ENCODE data around the gene ZMIZ1. TPM values are rescaled to one million over a fixed set of nuclear protein-coding genes. Genes with fewer than 3 reads are reported as not detected.
A peak's percentile ranks its signal among the peaks of the same experiment; 100 is the strongest.

The ZMIZ1 gene
- polyA plus RNA-seq, 2 donors, result 29.2 to 29.7 TPM

DNA sequence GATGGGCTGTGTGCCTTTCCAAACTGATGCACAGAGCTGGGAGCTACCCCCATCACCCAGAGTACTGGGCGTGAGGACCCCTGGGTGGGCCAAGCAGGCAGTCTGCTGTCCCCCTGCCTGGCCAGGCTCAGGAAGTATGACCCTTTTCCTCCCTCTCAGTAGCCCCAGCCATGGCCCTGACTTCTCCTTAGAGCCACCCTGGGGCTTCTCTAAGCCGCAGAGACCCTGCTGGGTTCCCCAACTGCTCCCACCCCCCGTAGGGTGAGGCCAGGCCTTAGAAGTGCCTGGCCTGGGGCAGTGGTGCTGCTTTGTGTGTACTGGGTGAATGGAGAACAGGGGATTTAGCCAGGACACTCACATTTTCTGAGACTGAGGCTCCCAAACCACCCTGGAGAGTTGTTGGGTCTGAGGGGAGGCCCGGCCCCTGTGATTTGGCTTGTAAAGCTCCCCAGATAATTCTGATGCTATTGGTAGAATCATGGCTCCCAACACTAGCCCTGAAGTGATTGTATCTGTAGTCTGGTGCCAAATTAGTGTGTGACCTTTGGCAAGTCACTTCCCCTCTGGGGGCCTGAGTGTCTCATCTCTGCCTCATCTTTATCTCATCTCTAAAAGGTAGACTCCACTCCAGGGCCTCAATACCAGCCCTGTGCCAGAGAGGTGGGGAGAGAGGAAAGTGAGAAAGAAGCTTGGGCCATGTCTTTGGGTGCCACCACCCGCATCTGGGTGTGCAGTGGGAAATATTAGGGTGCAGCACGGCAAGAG lies 178.8 kb downstream of the ZMIZ1 start:
- Histone ChIP-seq H3K27me3 (ENCODE audit: control insufficient read depth in 1 of 2, insufficient read depth in 2 of 2, low read length in 2 of 2) (no peaks in the 10 kb centered on the region), H3K4me1 (ENCODE audit: control insufficient read depth in 2 of 2, insufficient read depth in 2 of 2, low read length in 1 of 2) (peaks cover 22 to 48% of the 10 kb centered on the region in 2 donors), H3K27ac (ENCODE audit: low read depth in 2 of 2, low read length in 1 of 2) (peak overlapping the region; percentile 74 to 81), H3K9me3 (ENCODE audit: control insufficient read depth in 2 of 2, insufficient read depth in 1 of 2, low read depth in 1 of 2, low read length in 1 of 2) (no peaks in the 10 kb centered on the region), H3K4me3 (ENCODE audit: low read depth in 1 of 2, low read length in 2 of 2) (no peak overlapping the region), H3K36me3 (ENCODE audit: control insufficient read depth in 2 of 2, insufficient read depth in 2 of 2, low read length in 1 of 2) (peaks cover 0 to 15% of the 10 kb centered on the region in 2 donors)
- WGBS, 2 donors, result 86 to 92% methylated on average over 6 of the region's 6 CpGs

- H3K4me1 ChIP-seq (ENCODE audit: control insufficient read depth in 2 of 2, insufficient read depth in 2 of 2, low read length in 1 of 2), result peaks cover 21 to 54% of the 10 kb centered on the region in 2 donors
- H3K27me3 ChIP-seq (ENCODE audit: control insufficient read depth in 1 of 2, insufficient read depth in 2 of 2, low read length in 2 of 2), result no peaks in the 10 kb centered on the region
- WGBS, 2 donors, result 63 to 69% methylated on average over 12 of the region's 12 CpGs
- peaks cover 0 to 19% of the 10 kb centered on the region in 2 donors for H3K36me3 ChIP-seq (ENCODE audit: control insufficient read depth in 2 of 2, insufficient read depth in 2 of 2, low read length in 1 of 2)
- no peaks in the 10 kb centered on the region for H3K9me3 ChIP-seq (ENCODE audit: control insufficient read depth in 2 of 2, insufficient read depth in 1 of 2, low read depth in 1 of 2, low read length in 1 of 2)
- peak overlapping the region; percentile 33 to 65 for H3K27ac ChIP-seq (ENCODE audit: low read depth in 2 of 2, low read length in 1 of 2)
- H3K4me3 ChIP-seq (ENCODE audit: low read depth in 1 of 2, low read length in 2 of 2), result no peak overlapping the region
Measured at GRCh38 chr10:79248341-79249185, 179.8 kb downstream of the ZMIZ1 start.

DNA sequence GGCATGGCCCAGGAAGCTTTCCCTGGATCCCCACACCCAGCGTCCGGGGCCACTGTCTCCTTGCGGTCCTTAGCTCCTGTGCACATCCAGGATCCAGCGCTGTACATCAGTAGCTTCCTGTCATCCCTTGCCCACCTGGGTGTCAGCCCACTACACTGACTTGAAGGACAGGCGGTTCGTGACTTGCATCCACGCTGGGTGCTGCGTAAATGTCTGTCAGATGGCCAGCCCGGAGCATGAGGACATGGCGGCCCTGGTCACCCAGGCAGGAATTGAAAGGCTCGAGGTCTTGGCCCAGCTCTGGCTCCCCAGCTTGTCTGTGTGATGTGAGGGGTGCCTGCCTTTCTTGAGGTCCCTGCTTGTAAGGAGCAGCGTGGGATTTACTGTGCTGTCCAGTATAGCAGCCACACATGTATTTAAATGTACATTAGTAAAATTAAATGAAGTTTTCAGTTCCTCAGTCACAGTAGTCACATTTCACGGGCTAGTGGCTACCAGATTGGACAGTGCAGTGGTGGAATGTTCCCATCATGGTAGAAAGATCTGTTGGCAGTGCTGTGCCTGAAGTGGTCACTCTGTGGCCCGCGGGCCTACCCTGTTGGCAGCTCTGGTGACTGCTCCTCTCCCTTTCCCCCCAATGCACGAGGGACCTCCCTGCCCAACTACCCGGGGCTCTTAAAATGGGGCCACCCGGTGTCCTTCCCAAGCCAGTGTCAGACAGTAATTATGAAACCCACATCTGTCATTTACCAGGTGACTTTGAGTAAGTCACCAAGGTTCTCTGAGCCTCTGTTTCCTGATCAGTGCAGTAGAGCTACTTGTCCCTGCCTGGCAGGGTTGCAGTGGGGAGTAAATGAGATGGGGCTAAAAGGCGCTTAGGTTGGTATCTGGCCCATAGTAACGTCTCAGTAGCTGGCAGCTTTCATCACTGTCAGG lies 180.7 kb downstream of the ZMIZ1 start:
- H3K27me3 ChIP-seq (ENCODE audit: control insufficient read depth in 1 of 2, insufficient read depth in 2 of 2, low read length in 2 of 2), result no peaks in the 10 kb centered on the region
- 81 to 85% methylated on average over 20 of the region's 20 CpGs for WGBS, 2 donors
- H3K36me3 ChIP-seq (ENCODE audit: control insufficient read depth in 2 of 2, insufficient read depth in 2 of 2, low read length in 1 of 2), result peaks cover 0 to 17% of the 10 kb centered on the region in 2 donors
- peak overlapping the region; percentile 33 to 65 for H3K27ac ChIP-seq (ENCODE audit: low read depth in 2 of 2, low read length in 1 of 2)
- no peaks in the 10 kb centered on the region for H3K9me3 ChIP-seq (ENCODE audit: control insufficient read depth in 2 of 2, insufficient read depth in 1 of 2, low read depth in 1 of 2, low read length in 1 of 2)
- no peak overlapping the region for H3K4me3 ChIP-seq (ENCODE audit: low read depth in 1 of 2, low read length in 2 of 2)
- peaks cover 16 to 56% of the 10 kb centered on the region in 2 donors for H3K4me1 ChIP-seq (ENCODE audit: control insufficient read depth in 2 of 2, insufficient read depth in 2 of 2, low read length in 1 of 2)

GRCh38 chr10:79250259-79250658 lies 181.5 kb downstream of the ZMIZ1 start:
- Histone ChIP-seq H3K27ac (ENCODE audit: low read depth in 2 of 2, low read length in 1 of 2) (peak overlapping the region; percentile 26 to 65), H3K4me3 (ENCODE audit: low read depth in 1 of 2, low read length in 2 of 2) (no peak overlapping the region), H3K4me1 (ENCODE audit: control insufficient read depth in 2 of 2, insufficient read depth in 2 of 2, low read length in 1 of 2) (peaks cover 14 to 56% of the 10 kb centered on the region in 2 donors), H3K36me3 (ENCODE audit: control insufficient read depth in 2 of 2, insufficient read depth in 2 of 2, low read length in 1 of 2) (peaks cover 0 to 19% of the 10 kb centered on the region in 2 donors), H3K27me3 (ENCODE audit: control insufficient read depth in 1 of 2, insufficient read depth in 2 of 2, low read length in 2 of 2) (no peaks in the 10 kb centered on the region), H3K9me3 (ENCODE audit: control insufficient read depth in 2 of 2, insufficient read depth in 1 of 2, low read depth in 1 of 2, low read length in 1 of 2) (no peaks in the 10 kb centered on the region)
- WGBS, 2 donors, result 63 to 72% methylated on average over 5 of the region's 5 CpGs

- peaks cover 5 to 39% of the 10 kb centered on the region in 2 donors for H3K4me1 ChIP-seq (ENCODE audit: control insufficient read depth in 2 of 2, insufficient read depth in 2 of 2, low read length in 1 of 2)
- no peak overlapping the region for H3K4me3 ChIP-seq (ENCODE audit: low read depth in 1 of 2, low read length in 2 of 2)
- H3K9me3 ChIP-seq (ENCODE audit: control insufficient read depth in 2 of 2, insufficient read depth in 1 of 2, low read depth in 1 of 2, low read length in 1 of 2), result no peaks in the 10 kb centered on the region
- WGBS, 2 donors, result 87 to 89% methylated on average over 5 of the region's 5 CpGs
- H3K27ac ChIP-seq (ENCODE audit: low read depth in 2 of 2, low read length in 1 of 2), result peak overlapping the region in 1 of 2 donors; percentile 8
- no peaks in the 10 kb centered on the region for H3K27me3 ChIP-seq (ENCODE audit: control insufficient read depth in 1 of 2, insufficient read depth in 2 of 2, low read length in 2 of 2)
- peaks cover 0 to 22% of the 10 kb centered on the region in 2 donors for H3K36me3 ChIP-seq (ENCODE audit: control insufficient read depth in 2 of 2, insufficient read depth in 2 of 2, low read length in 1 of 2)
Measured at GRCh38 chr10:79252450-79252849, 183.7 kb downstream of the ZMIZ1 start.

- 83 to 84% methylated on average over 4 of the region's 4 CpGs for WGBS, 2 donors
- peaks cover 3 to 38% of the 10 kb centered on the region in 2 donors for H3K4me1 ChIP-seq (ENCODE audit: control insufficient read depth in 2 of 2, insufficient read depth in 2 of 2, low read length in 1 of 2)
Measured at GRCh38 chr10:79252971-79253370, 184.2 kb downstream of the ZMIZ1 start.

DNA sequence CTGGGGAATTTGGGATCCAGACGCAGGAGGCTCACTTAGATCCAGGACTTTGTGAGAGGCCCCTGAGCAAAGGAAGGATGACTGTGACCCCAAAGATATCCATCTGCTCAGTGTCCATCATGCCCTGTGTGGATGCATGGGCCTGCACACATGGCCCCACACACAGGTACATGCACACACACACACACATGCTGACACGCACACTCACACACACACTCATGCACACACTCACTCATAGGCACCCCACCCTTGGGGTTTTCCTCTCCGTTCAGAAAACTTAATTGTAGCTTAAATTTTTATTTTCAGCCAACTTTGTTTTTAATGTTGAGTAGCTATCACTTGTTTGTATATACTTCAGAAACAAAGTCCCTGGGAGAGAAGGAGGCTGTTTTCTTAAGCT lies 184.9 kb downstream of the ZMIZ1 start:
- no peak overlapping the region for H3K4me3 ChIP-seq (ENCODE audit: low read depth in 1 of 2, low read length in 2 of 2)
- no peaks in the 10 kb centered on the region for H3K27me3 ChIP-seq (ENCODE audit: control insufficient read depth in 1 of 2, insufficient read depth in 2 of 2, low read length in 2 of 2)
- peaks cover 0 to 24% of the 10 kb centered on the region in 2 donors for H3K36me3 ChIP-seq (ENCODE audit: control insufficient read depth in 2 of 2, insufficient read depth in 2 of 2, low read length in 1 of 2)
- H3K4me1 ChIP-seq (ENCODE audit: control insufficient read depth in 2 of 2, insufficient read depth in 2 of 2, low read length in 1 of 2), result peaks cover 3 to 34% of the 10 kb centered on the region in 2 donors
- no peaks in the 10 kb centered on the region for H3K9me3 ChIP-seq (ENCODE audit: control insufficient read depth in 2 of 2, insufficient read depth in 1 of 2, low read depth in 1 of 2, low read length in 1 of 2)
- WGBS, 2 donors, result 79 to 80% methylated on average over 3 of the region's 3 CpGs
- H3K27ac ChIP-seq (ENCODE audit: low read depth in 2 of 2, low read length in 1 of 2), result no peak overlapping the region

More at GRCh38 chr10:79252971-79253370, 184.2 kb downstream of the ZMIZ1 start:
- H3K36me3 ChIP-seq (ENCODE audit: control insufficient read depth in 2 of 2, insufficient read depth in 2 of 2, low read length in 1 of 2), result peaks cover 0 to 22% of the 10 kb centered on the region in 2 donors
- H3K27ac ChIP-seq (ENCODE audit: low read depth in 2 of 2, low read length in 1 of 2), result no peak overlapping the region
- no peaks in the 10 kb centered on the region for H3K9me3 ChIP-seq (ENCODE audit: control insufficient read depth in 2 of 2, insufficient read depth in 1 of 2, low read depth in 1 of 2, low read length in 1 of 2)
- H3K4me3 ChIP-seq (ENCODE audit: low read depth in 1 of 2, low read length in 2 of 2), result no peak overlapping the region
- H3K27me3 ChIP-seq (ENCODE audit: control insufficient read depth in 1 of 2, insufficient read depth in 2 of 2, low read length in 2 of 2), result no peaks in the 10 kb centered on the region

GRCh38 chr10:79254333-79255006 lies 185.7 kb downstream of the ZMIZ1 start:
- Histone ChIP-seq H3K36me3 (ENCODE audit: control insufficient read depth in 2 of 2, insufficient read depth in 2 of 2, low read length in 1 of 2) (peaks cover 0 to 22% of the 10 kb centered on the region in 2 donors), H3K4me1 (ENCODE audit: control insufficient read depth in 2 of 2, insufficient read depth in 2 of 2, low read length in 1 of 2) (peaks cover 3 to 29% of the 10 kb centered on the region in 2 donors), H3K9me3 (ENCODE audit: control insufficient read depth in 2 of 2, insufficient read depth in 1 of 2, low read depth in 1 of 2, low read length in 1 of 2) (no peaks in the 10 kb centered on the region), H3K27me3 (ENCODE audit: control insufficient read depth in 1 of 2, insufficient read depth in 2 of 2, low read length in 2 of 2) (no peaks in the 10 kb centered on the region), H3K4me3 (ENCODE audit: low read depth in 1 of 2, low read length in 2 of 2) (no peak overlapping the region), H3K27ac (ENCODE audit: low read depth in 2 of 2, low read length in 1 of 2) (no peak overlapping the region)
- 83 to 87% methylated on average over 17 to 18 of the region's 18 CpGs for WGBS, 2 donors

Measured in esophagus (tissue), 2 donors.